Astrocyte (in vitro differentiated cells and primary cell): Measurements from ENCODE around the gene RAET1G. TPM values are rescaled to one million over a fixed set of nuclear protein-coding genes. Genes with fewer than 3 reads are reported as not detected.
A peak's percentile ranks its signal among the peaks of the same experiment; 100 is the strongest.

Source experiments
- DNase-seq: peaks from one replicate; pipeline ENCODE4 v3.0.0-alpha.2; 2010; ENCODE audit warnings: low read depth
- FAIRE-seq: peaks from 2 replicates; lab custom pipeline; 2011; peaks lifted over from hg19 to GRCh38; lab: Jason Lieb, UNC
- H2AFZ ChIP-seq: 2 replicates; pipeline ENCODE4 v1.6.0; 2012; ENCODE audit warnings: low read depth, low read length, inconsistent platforms
- H3K27ac ChIP-seq: 2 replicates; pipeline ENCODE4 v1.5.1; 2011; ENCODE audit warnings: low read depth, low read length, inconsistent platforms
- H3K27me3 ChIP-seq: 2 replicates; pipeline ENCODE4 v1.6.0; 2011; ENCODE audit warnings: low read length, inconsistent platforms; ENCODE audit not compliant: insufficient read depth
- H3K36me3 ChIP-seq: 2 replicates; pipeline ENCODE4 v1.5.1; 2011; ENCODE audit warnings: low read length, inconsistent platforms; ENCODE audit not compliant: insufficient read depth
- H3K4me1 ChIP-seq: 2 replicates; pipeline ENCODE4 v1.5.1; 2011; ENCODE audit warnings: low read length, inconsistent platforms; ENCODE audit not compliant: insufficient read depth
- H3K4me2 ChIP-seq: 2 replicates; pipeline ENCODE4 v1.6.0; 2012; ENCODE audit warnings: low read length, inconsistent platforms
- H3K4me3 ChIP-seq: 2 replicates; pipeline ENCODE4 v1.5.1; 2011; ENCODE audit warnings: low read depth, mild to moderate bottlenecking, low read length, inconsistent platforms; ENCODE audit not compliant: insufficient read depth
- H3K79me2 ChIP-seq: 2 replicates; pipeline ENCODE4 v1.6.0; 2012; ENCODE audit warnings: mild to moderate bottlenecking, low read length, inconsistent platforms; ENCODE audit not compliant: insufficient read depth
- H3K9ac ChIP-seq: 2 replicates; pipeline ENCODE4 v1.6.0; 2012; ENCODE audit warnings: mild to moderate bottlenecking, low read length, inconsistent platforms
- H3K9me3 ChIP-seq: 2 replicates; pipeline ENCODE4 v1.5.1; 2012; ENCODE audit warnings: low read depth, mild to moderate bottlenecking, low read length, inconsistent platforms; ENCODE audit not compliant: insufficient read depth
- H4K20me1 ChIP-seq: 2 replicates; pipeline ENCODE4 v1.6.0; 2012; ENCODE audit warnings: low read length, inconsistent platforms; ENCODE audit not compliant: insufficient read depth
- H3K27ac Mint-ChIP-seq: one replicate; pipeline ENCODE4 v1.8.0; 2021; ENCODE audit warnings: mild to moderate bottlenecking, mixed read lengths; ENCODE audit not compliant: unreplicated experiment
- H3K27me3 Mint-ChIP-seq: one replicate; pipeline ENCODE4 v1.8.0; 2021; ENCODE audit warnings: low read depth, mixed read lengths; ENCODE audit not compliant: unreplicated experiment
- H3K36me3 Mint-ChIP-seq: one replicate; pipeline ENCODE4 v1.8.0; 2021; ENCODE audit warnings: low read depth, mixed read lengths; ENCODE audit not compliant: unreplicated experiment
- H3K4me1 Mint-ChIP-seq: one replicate; pipeline ENCODE4 v1.8.0; 2021; ENCODE audit warnings: low read depth, mixed read lengths; ENCODE audit not compliant: unreplicated experiment
- H3K4me3 Mint-ChIP-seq: one replicate; pipeline ENCODE4 v1.8.0; 2021; ENCODE audit warnings: mild to moderate bottlenecking, moderate library complexity, mixed read lengths; ENCODE audit not compliant: unreplicated experiment
- H3K9me3 Mint-ChIP-seq: one replicate; pipeline ENCODE4 v1.8.0; 2021; ENCODE audit warnings: mild to moderate bottlenecking, mixed read lengths; ENCODE audit not compliant: unreplicated experiment
- EZH2 ChIP-seq: IDR thresholded peaks from 2 replicates; pipeline ENCODE4 v1.6.1; 2012; ENCODE audit warnings: mild to moderate bottlenecking, low read length, inconsistent platforms; ENCODE audit not compliant: insufficient read depth
- total RNA-seq: library from RNA; stranded (reverse); gene quantifications from 2 replicates; pipeline ENCODE4 v1.2.1, GENCODE V29; 2021
- TF ChIP-seq, protein P1 (sequence below): IDR thresholded peaks from 2 replicates; pipeline ENCODE4 v1.5.1; 2011; ENCODE audit warnings: low read depth, mild to moderate bottlenecking, inconsistent platforms, low read length, moderate library complexity; ENCODE audit not compliant: insufficient read depth

Gene RAET1G
- total RNA-seq, 1 donor from 2014 or later = not detected

DNA sequence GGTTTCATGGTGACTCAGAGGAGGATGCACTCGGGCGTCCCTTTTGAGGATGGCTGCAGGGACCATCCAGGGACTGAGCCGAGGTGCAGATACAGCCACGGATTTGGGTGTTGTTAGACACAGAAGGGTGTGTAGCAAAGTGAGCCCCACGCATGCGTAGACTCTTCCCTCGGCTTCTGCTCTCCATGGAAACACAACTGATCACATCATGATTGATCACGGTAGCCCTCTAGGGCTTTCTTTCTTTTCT, 40.2 kb upstream of the RAET1G start:
- peaks cover 15% of the 10 kb centered on the region for H3K36me3 Mint-ChIP-seq
- peak overlapping the region; percentile 97 for H3K27ac Mint-ChIP-seq
- Histone ChIP-seq H3K27me3 (peaks cover 41% of the 10 kb centered on the region), H3K36me3 (no peaks in the 10 kb centered on the region), H3K4me2 (peak overlapping the region; percentile 85), H2AFZ (peak overlapping the region; percentile 32), H4K20me1 (no peaks in the 10 kb centered on the region), H3K4me1 (peaks cover 24% of the 10 kb centered on the region), H3K27ac (no peak overlapping the region), H3K9me3 (no peaks in the 10 kb centered on the region), H3K79me2 (no peaks in the 10 kb centered on the region), H3K4me3 (peak overlapping the region; percentile 56), H3K9ac (peak overlapping the region; percentile 83)
- peaks cover 86% of the 10 kb centered on the region for H3K27me3 Mint-ChIP-seq
- H3K4me3 Mint-ChIP-seq = peak overlapping the region; percentile 93
- DNase-seq (peak; percentile 36), FAIRE-seq (no peak)
- peaks cover 6% of the 10 kb centered on the region for H3K4me1 Mint-ChIP-seq
- TF ChIP-seq, protein P1, sequence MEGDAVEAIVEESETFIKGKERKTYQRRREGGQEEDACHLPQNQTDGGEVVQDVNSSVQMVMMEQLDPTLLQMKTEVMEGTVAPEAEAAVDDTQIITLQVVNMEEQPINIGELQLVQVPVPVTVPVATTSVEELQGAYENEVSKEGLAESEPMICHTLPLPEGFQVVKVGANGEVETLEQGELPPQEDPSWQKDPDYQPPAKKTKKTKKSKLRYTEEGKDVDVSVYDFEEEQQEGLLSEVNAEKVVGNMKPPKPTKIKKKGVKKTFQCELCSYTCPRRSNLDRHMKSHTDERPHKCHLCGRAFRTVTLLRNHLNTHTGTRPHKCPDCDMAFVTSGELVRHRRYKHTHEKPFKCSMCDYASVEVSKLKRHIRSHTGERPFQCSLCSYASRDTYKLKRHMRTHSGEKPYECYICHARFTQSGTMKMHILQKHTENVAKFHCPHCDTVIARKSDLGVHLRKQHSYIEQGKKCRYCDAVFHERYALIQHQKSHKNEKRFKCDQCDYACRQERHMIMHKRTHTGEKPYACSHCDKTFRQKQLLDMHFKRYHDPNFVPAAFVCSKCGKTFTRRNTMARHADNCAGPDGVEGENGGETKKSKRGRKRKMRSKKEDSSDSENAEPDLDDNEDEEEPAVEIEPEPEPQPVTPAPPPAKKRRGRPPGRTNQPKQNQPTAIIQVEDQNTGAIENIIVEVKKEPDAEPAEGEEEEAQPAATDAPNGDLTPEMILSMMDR = no peak
- no peak for TF ChIP-seq EZH2
- H3K9me3 Mint-ChIP-seq = peaks cover 2% of the 10 kb centered on the region

DNA sequence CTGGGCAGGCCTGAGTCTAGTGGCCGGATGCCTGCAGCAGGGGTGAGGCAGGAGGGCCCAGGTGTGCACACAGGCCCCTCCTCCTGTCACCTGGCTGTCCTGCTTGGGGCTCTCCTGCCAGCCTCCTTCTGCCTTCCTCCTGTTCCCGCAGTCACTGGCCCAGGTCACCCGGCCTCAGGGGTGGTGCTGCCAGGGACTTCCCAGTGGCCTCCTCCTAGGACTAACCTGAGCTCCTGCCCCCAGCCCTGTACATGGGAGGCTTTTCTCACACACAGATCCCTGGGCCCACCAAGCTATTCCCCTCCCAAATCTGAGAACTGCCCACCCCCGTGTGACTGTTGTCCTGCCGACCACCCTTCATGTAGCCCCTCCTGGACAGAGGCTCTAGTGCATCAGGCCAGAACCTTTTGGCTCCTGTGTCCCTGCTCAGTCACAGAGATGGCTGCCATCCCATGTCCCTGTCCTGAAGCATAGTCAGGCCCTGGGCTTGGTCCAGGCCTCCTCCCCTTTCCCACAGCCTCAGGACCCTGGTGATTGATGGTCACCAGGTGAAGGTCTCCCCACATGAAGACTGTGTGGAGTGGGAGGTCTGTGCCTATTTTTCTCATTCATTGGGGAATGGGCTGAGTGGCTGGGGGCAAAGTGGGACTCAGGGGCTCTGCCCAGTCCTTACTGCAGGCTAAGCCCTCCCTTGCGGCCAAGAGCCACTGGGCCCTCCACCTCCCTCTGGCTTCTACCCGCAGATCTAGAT, 39.7 kb upstream of the RAET1G start:
- H3K4me3 ChIP-seq = peak overlapping the region; percentile 56

More for the DNA sequence above, 39.7 kb upstream of the RAET1G start:
- peaks cover 46% of the 10 kb centered on the region for H3K27me3 ChIP-seq
- peaks cover 86% of the 10 kb centered on the region for H3K27me3 Mint-ChIP-seq
- H3K36me3 ChIP-seq = no peaks in the 10 kb centered on the region
- H3K4me1 ChIP-seq = peaks cover 24% of the 10 kb centered on the region
- H3K27ac ChIP-seq = no peak overlapping the region
- peak overlapping the region; percentile 85 for H3K4me2 ChIP-seq
- FAIRE-seq (no peak), DNase-seq (no peak)
- H3K9me3 Mint-ChIP-seq = peaks cover 2% of the 10 kb centered on the region
- H3K4me1 Mint-ChIP-seq = peaks cover 5% of the 10 kb centered on the region
- peak overlapping the region; percentile 93 for H3K4me3 Mint-ChIP-seq
- no peak overlapping the region for H3K9ac ChIP-seq
- no peaks in the 10 kb centered on the region for H4K20me1 ChIP-seq
- no peaks in the 10 kb centered on the region for H3K9me3 ChIP-seq
- peak overlapping the region; percentile 97 for H3K27ac Mint-ChIP-seq
- peaks cover 11% of the 10 kb centered on the region for H3K36me3 Mint-ChIP-seq
- TF ChIP-seq EZH2 = no peak
- TF ChIP-seq, protein P1 = no peak
- H3K79me2 ChIP-seq = no peaks in the 10 kb centered on the region
- peak overlapping the region; percentile 32 for H2AFZ ChIP-seq
